ENCODE results near the gene PBXIP1.

Gene PBXIP1, protein sequence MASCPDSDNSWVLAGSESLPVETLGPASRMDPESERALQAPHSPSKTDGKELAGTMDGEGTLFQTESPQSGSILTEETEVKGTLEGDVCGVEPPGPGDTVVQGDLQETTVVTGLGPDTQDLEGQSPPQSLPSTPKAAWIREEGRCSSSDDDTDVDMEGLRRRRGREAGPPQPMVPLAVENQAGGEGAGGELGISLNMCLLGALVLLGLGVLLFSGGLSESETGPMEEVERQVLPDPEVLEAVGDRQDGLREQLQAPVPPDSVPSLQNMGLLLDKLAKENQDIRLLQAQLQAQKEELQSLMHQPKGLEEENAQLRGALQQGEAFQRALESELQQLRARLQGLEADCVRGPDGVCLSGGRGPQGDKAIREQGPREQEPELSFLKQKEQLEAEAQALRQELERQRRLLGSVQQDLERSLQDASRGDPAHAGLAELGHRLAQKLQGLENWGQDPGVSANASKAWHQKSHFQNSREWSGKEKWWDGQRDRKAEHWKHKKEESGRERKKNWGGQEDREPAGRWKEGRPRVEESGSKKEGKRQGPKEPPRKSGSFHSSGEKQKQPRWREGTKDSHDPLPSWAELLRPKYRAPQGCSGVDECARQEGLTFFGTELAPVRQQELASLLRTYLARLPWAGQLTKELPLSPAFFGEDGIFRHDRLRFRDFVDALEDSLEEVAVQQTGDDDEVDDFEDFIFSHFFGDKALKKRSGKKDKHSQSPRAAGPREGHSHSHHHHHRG
- long read RNA-seq, donor 1, partial matches to known transcripts, result 17 of 18 reads
- long read RNA-seq, donor 1, other reads (novel, unspliced or antisense), result 0 of 18 reads
- long read RNA-seq, donor 2, partial matches to known transcripts, result 6 of 7 reads
- long read RNA-seq, donor 2, other reads (novel, unspliced or antisense), result 0 of 7 reads
- long read RNA-seq, donor 3, result 0 reads
- long read RNA-seq, donor 4, partial matches to known transcripts, result 15 of 19 reads
- long read RNA-seq, donor 4, other reads (novel, unspliced or antisense), result 0 of 19 reads
- long read RNA-seq, donor 5, transcript PBXIP1-202 (11 exons, 3,212 nt), result major isoform, 7 of 7 reads
- long read RNA-seq, donor 5, partial matches to known transcripts, result 0 of 7 reads
- long read RNA-seq, donor 5, other reads (novel, unspliced or antisense), result 0 of 7 reads
- long read RNA-seq, donor 6, partial matches to known transcripts, result 10 of 12 reads
- long read RNA-seq, donor 6, other reads (novel, unspliced or antisense), result 0 of 12 reads
- long read RNA-seq, donor 7, partial matches to known transcripts, result 5 of 6 reads
- long read RNA-seq, donor 7, other reads (novel, unspliced or antisense), result 0 of 6 reads
- long read RNA-seq, donor 8, partial matches to known transcripts, result 0 of 4 reads
- long read RNA-seq, donor 8, other reads (novel, unspliced or antisense), result 0 of 4 reads

DNA sequence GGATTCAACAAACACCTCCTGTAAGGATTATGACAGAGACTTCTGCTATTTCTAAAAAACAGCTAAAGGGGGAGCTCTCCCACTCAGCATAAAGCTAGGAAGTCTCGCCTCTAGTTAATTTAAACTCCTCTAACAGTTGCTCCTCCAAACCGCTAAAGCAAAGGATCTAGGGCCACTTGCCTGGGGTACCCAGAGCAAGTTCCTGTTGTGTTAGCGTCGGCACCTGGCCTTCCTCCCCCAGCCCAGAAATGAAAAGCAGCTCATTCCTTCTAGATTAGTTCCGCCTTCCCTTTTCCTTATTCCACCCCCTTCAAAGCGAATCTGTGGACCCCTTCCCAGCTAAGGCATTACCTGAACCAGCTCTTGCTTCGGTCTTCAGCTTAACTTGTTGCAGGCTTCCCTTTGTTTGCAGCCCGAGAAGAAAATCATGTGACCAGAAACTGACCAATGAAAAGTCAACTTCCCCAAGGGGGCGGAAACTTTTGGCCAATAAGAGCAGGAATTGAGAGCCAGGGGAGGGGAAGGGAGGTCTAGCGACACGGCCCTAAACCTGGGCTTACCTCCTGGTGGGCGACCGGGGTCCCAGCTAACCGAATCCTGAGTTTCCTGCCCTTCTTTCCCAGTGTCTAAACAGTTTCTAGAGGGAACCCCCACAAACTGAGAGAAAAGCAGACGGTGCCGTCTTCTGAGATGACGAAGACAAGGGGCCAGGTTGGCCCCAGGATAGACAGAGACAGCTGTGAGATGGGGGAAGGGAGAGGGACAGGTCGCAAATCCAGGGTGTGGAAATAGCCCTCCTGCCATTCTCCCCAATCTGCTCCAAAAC is at the start of gene PBXIP1:
Gene PBXIP1 (minus strand): TSS at position 382 of the 826 bp plus-strand sequence. CDS start 2,378 bp downstream, outside the sequence.
- peak; percentile 89 for DNase-seq

DNA sequence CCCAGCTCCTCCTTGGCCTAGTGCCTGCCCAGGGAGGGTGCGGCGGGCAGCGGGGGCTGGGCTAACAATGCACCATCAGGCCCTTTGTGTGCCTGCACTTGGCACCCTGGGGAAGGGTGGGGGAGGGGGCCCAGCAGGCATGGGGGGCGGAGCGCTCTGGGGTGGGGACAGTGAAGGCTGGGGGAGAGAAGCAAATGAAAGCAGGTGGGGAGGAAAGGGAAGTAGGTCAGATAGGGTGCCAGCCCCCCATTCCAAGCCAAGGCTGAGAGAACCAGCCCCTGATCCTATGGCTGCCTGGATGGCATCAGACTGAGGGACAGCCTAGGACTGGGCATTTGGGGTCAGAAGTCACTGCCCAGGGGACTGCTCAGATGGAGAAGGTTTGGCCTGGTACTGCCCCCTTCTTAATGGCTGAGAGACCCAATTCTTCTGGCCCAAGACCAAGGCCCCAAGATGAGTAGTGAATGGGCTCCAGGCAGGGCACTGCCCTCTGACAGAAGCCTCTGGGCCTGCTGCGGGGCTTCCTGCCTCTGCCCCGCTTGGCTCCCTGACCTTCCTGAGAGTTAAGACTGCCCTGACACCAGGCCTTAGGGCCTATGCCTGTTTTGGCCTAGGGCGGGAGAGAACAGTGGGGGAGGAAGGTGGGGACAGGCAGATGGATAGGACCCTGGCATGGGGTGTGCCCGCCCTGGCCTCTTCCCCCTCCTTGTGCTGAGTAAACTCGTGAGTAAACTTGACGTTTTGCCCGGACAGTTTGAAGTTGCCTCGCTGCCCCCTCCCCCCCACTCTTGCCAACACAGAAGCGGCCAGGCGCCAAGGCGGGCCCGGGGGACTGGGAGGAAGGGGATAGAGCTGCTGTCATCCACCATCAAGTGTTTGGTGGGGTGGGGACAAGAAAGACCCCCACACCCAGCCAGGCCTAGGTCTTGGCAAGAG is 49.4 kb upstream of the PBXIP1 start:
- no peak for DNase-seq

DNA sequence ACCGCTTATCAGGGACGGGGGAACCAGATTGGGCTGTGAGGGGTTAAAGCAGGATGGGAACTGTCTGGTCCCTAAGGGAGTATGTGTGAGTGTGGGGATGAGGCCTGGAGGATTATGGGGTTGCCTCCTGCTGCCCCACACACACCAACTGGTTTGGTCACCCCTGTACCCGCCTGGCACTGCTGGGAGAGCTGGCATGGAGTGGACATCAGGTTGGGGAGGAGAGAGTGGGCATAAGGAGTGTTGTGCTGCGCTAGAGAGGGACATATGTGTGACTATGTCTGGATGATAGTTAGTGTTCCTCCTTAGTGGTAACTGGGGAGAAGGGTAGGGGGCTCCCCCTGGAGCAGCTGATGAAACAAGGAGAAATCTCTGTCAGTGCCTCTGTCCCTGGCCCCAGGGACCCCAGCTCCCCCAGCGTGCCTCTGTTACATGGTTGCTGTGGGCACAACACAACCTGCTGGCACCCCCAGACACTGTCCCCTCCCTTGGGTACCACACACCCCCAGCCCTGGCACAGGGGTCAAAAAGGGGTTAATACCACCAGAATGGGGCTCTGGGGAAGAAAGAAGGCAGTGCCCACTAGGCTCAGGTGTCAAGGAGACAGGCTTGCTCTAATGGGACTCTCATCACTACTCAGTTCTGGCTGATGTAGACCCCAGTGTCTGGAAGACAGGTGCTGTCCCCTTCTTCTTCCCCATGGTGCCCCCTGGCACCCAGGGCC is 48.6 kb upstream of the PBXIP1 start:
- DNase-seq, result no peak

- peak; percentile 40 for DNase-seq
These were observed 48.0 kb upstream of the PBXIP1 start for GRCh38 chr1:155003766-155004351.

DNA sequence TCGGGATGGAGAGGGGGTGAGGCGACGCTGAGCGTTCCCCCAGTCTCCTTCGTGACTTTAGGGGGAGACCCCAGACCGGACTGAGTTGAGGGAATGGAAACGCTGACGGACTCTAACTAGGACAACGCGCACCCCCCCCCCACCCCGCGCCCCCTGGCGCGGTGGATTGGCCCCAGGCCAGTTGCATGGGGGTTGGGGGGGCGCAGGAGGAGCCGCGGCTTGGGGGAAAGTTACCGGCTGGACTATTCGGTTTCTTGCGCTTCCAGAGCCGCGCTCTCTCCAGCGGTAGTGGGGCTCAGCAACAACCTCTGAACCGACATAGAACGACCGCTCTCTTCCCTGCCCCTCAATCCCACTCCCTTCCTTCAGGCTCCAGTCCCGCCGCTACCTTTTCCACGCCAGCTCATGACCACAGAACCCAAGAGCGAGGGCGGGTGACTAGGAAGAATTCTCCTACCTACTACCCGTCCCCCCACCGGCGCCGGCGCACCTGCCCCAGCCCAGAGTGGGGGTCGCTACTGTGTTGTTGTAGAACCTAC is 47.4 kb upstream of the PBXIP1 start:
- DNase-seq, result peak; percentile 68

DNA sequence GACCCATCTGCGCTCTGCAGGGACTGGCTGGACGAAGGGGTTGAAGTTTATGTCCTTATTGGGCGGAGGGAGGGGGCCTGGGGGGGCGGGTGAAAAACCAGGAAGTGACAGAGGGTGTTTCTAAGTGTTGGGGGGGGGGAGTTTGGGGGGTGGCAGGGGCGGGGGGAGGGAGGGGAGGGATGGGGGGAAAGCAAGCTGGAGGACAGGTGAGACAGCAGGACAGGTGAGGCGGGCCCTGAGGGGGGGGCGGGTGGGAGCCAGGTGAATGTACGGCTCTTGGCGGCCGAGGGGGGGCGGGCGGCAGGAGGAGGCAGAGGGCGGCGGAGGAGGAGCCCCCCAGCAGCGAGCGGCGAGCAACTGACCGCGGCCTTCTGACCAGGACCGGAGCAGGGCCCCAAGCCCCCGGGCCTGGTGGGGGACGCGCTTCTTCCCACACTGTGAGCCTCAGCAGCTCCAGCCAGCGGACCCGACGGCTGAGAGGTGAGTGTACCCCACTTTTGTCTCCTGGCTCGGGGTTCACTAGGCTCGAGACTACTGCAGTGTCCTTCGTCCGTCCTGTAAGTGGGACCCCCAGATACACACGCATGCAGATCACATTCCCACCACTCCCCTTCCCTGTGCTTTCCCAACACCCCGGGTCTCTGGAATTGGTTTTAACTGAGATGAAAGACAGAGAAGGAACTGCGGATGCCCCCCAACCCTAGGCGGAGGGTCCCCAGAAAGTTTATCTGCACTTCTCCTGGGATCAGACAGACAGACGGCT is 46.7 kb upstream of the PBXIP1 start, which contains the start of gene ZBTB7B:
Gene ZBTB7B (plus strand): TSS at position 339 of the 763 bp plus-strand sequence. CDS start 11,859 bp downstream, outside the sequence.
- DNase-seq, result peak; percentile 75

- DNase-seq, result peak; percentile 93
These were observed 46.0 kb upstream of the PBXIP1 start for GRCh38 chr1:155001675-155002463.

DNA sequence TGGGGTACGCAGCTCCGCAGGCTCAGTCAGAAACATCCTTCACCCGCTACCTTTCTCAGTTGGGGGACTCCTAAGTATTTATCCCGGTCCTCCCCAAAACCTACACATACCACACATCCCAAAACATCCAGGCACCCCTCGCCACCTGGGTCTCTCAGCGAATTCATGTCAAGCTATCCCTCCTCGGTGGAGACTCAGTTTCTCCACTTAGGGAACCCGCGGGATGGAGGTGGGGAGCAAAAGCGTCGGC is 45.5 kb upstream of the PBXIP1 start:
- DNase-seq, result no peak

- peak; percentile 100 for DNase-seq
These were observed 45.0 kb upstream of the PBXIP1 start for GRCh38 chr1:155000726-155001424.

GRCh38 chr1:155000411-155000725 is 44.5 kb upstream of the PBXIP1 start:
- no peak for DNase-seq

DNA sequence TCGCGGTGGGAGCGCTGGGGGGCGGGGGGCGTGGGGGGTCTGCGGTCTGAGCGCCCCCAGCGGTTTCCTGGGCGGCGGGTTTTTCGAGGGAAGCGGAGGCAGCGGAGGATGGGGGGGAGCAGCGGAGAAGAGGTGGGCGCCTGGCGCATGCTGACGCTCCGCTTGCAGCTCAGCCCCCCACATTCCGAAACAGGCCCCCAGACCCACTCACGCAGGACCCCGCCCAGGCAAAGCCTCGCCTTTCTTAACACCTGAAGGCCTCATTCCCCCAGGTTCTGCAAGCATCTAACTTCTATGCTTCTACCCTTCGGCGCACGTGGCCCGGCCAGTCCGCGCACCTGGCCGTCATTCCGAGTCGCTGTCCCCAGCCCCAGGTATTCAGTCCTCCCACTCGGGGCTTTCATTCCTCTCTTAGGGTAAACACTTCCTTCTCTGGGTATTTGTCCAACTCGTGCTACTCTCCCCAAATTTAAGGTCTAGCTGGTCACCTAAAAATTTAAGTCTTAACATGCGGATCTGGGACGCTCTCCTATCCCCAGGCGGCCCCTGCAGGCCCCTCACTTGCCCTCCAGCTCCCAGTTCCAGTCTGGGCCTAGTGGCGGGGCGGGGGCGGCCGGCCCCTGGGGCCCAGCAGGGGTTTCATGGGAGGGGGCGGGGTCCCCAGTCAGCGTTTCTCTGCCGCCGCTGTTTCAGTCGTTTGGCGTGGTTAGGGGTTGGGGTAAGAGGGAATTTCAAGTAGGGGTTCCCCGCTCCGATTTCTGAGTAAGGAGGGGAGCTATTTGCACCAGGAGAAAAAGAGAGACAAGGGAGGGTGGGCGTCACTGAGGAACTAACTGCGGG is 43.9 kb upstream of the PBXIP1 start:
- peak; percentile 74 for DNase-seq

- peak; percentile 79 for DNase-seq
These were observed 43.1 kb upstream of the PBXIP1 start for GRCh38 chr1:154998818-154999570.

DNA sequence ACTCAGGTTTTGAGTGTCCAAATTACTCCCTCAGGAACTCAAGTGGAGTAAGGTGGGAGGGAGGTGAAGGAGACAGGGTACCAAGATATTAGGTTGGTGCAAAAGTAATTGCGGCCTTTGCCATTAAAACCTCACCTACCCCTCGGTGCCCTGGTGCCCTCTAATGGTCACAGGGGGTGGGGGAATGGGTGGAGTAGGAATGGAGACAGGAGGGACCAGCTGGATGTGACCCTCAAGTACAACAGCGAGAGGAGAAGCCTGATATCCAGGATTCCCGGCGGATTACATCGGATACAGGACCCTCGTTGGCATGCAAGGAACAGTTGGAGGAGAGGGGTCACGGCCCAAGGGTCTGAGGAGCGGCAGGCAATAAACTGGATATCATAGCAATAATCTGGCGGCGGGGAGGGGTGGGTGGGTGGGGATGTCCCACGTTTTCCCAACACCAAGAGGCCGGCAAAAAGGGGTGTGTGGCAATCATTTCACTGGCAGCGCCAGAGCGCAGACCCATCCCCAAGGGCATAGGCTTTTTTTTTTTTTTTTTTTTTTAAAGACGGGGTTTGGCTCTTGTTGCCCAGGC is 42.4 kb upstream of the PBXIP1 start:
- DNase-seq, result no peak

DNA sequence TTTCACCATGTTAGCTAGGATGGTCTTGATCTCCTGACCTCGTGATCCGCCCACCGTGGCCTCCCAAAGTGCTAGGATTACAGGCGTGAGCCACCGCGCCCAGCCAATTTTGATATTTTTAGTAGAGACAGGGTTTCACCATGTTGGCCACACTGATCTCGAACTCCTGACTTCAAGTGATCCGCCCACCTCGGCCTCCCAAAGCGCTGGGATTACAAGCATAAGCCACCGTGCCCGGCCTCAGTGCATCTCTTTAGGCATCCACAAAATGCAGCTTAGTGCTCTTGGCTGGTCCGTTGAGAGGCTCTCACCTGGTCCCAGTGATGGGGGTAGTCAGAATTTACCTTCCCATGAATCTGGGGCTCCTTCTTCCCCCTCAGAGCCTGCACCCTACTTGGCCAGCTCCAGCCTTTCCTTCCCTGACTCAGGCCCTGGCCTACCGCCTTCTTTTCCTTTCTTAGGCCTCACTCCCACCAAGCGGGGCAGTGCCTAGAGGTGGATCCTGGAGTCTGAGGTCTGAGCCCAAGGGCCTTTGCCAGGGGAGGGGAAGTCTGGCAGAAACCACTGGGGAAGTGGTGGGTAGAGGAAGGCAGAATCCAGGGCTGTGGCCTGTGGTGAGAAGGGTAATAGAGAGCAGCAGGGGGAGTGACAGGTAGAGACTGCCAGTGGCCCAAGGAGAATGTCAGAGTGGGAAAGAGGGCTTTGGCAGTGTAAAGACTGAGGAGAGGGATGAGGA is 41.2 kb upstream of the PBXIP1 start:
- DNase-seq, result no peak
